Measurements from ENCODE around the gene B9D2. TPM values are rescaled to one million over a fixed set of nuclear protein-coding genes. Genes with fewer than 3 reads are reported as not detected.

B9D2 gene
- total RNA-seq, 1 donor from 2014 or later: 2.1 TPM

- H3K36me3 ChIP-seq (ENCODE audit: control insufficient read depth in 3 of 3, insufficient read depth in 3 of 3, low read length in 3 of 3): peaks cover 47 to 53% (median 48%) of the 10 kb centered on the region in 3 donors
- H3K4me1 ChIP-seq (ENCODE audit: control insufficient read depth in 3 of 3, insufficient read depth in 3 of 3, low read length in 3 of 3): peaks cover 40 to 46% (median 43%) of the 10 kb centered on the region in 3 donors
These were observed 55.9 kb downstream of the B9D2 start for GRCh38 chr19:41307954-41308449.

GRCh38 chr19:41307090-41307875 is 56.7 kb downstream of the B9D2 start:
- Histone ChIP-seq H3K4me1 (ENCODE audit: control insufficient read depth in 3 of 3, insufficient read depth in 3 of 3, low read length in 3 of 3) (peaks cover 37 to 40% (median 39%) of the 10 kb centered on the region in 3 donors), H3K27me3 (ENCODE audit: control insufficient read depth in 3 of 3, insufficient read depth in 3 of 3, low read length in 3 of 3) (no peaks in the 10 kb centered on the region), H3K27ac (ENCODE audit: low read depth, low read length) (peak overlapping the region; percentile 91), H3K36me3 (ENCODE audit: control insufficient read depth in 3 of 3, insufficient read depth in 3 of 3, low read length in 3 of 3) (peaks cover 46 to 54% (median 47%) of the 10 kb centered on the region in 3 donors), H3K9ac (ENCODE audit: low read depth in 1 of 3, low read length in 3 of 3) (peak overlapping the region in 2 of 3 donors; percentile 8 to 98), H3K9me3 (ENCODE audit: control insufficient read depth in 3 of 3, low read length in 3 of 3) (no peaks in the 10 kb centered on the region), H3K4me3 (ENCODE audit: low read length in 3 of 3) (no peak overlapping the region)

More at GRCh38 chr19:41307954-41308449, 55.9 kb downstream of the B9D2 start:
- no peaks in the 10 kb centered on the region for H3K9me3 ChIP-seq (ENCODE audit: control insufficient read depth in 3 of 3, low read length in 3 of 3)
- H3K27ac ChIP-seq (ENCODE audit: low read depth, low read length): peak overlapping the region; percentile 91
- H3K9ac ChIP-seq (ENCODE audit: low read depth in 1 of 3, low read length in 3 of 3): peak overlapping the region; percentile 8 to 98 (median 66)
- peak overlapping the region in 1 of 3 donors; percentile 41 for H3K4me3 ChIP-seq (ENCODE audit: low read length in 3 of 3)
- no peaks in the 10 kb centered on the region for H3K27me3 ChIP-seq (ENCODE audit: control insufficient read depth in 3 of 3, insufficient read depth in 3 of 3, low read length in 3 of 3)

GRCh38 chr19:41305927-41306793 is 57.8 kb downstream of the B9D2 start:
- no peaks in the 10 kb centered on the region for H3K27me3 ChIP-seq (ENCODE audit: control insufficient read depth in 3 of 3, insufficient read depth in 3 of 3, low read length in 3 of 3)
- peaks cover 30 to 32% (median 31%) of the 10 kb centered on the region in 3 donors for H3K4me1 ChIP-seq (ENCODE audit: control insufficient read depth in 3 of 3, insufficient read depth in 3 of 3, low read length in 3 of 3)
- H3K27ac ChIP-seq (ENCODE audit: low read depth, low read length): peak overlapping the region; percentile 21
- H3K9me3 ChIP-seq (ENCODE audit: control insufficient read depth in 3 of 3, low read length in 3 of 3): no peaks in the 10 kb centered on the region
- peak overlapping the region in 1 of 3 donors; percentile 16 for H3K9ac ChIP-seq (ENCODE audit: low read depth in 1 of 3, low read length in 3 of 3)
- no peak overlapping the region for H3K4me3 ChIP-seq (ENCODE audit: low read length in 3 of 3)
- H3K36me3 ChIP-seq (ENCODE audit: control insufficient read depth in 3 of 3, insufficient read depth in 3 of 3, low read length in 3 of 3): peaks cover 48 to 62% (median 53%) of the 10 kb centered on the region in 3 donors

- no peak overlapping the region for H3K9ac ChIP-seq (ENCODE audit: low read depth in 1 of 3, low read length in 3 of 3)
- peaks cover 29 to 35% (median 34%) of the 10 kb centered on the region in 3 donors for H3K4me1 ChIP-seq (ENCODE audit: control insufficient read depth in 3 of 3, insufficient read depth in 3 of 3, low read length in 3 of 3)
- no peaks in the 10 kb centered on the region for H3K27me3 ChIP-seq (ENCODE audit: control insufficient read depth in 3 of 3, insufficient read depth in 3 of 3, low read length in 3 of 3)
- peaks cover 51 to 62% (median 59%) of the 10 kb centered on the region in 3 donors for H3K36me3 ChIP-seq (ENCODE audit: control insufficient read depth in 3 of 3, insufficient read depth in 3 of 3, low read length in 3 of 3)
- H3K4me3 ChIP-seq (ENCODE audit: low read length in 3 of 3): no peak overlapping the region
- no peak overlapping the region for H3K27ac ChIP-seq (ENCODE audit: low read depth, low read length)
- no peaks in the 10 kb centered on the region for H3K9me3 ChIP-seq (ENCODE audit: control insufficient read depth in 3 of 3, low read length in 3 of 3)
These were observed 59.1 kb downstream of the B9D2 start for GRCh38 chr19:41304706-41305483.

Other genes starting within 250 kb of the B9D2 start
- not detected for gene CYP2F1, start 249.7 kb downstream of the B9D2 start, total RNA-seq
- gene CYP2S1, start 170.9 kb downstream of the B9D2 start, total RNA-seq: 1.6 TPM
- gene AXL, start 144.9 kb downstream of the B9D2 start, total RNA-seq: 35.0 TPM
- gene HNRNPUL1, start 99.8 kb downstream of the B9D2 start, total RNA-seq: 68.4 TPM
- 8.9 TPM for gene CCDC97, start 54.0 kb downstream of the B9D2 start, total RNA-seq
- gene TGFB1, start 10.2 kb downstream of the B9D2 start, total RNA-seq: 3.1 TPM
- 2.1 TPM for gene TMEM91, start 12.4 kb upstream of the B9D2 start, total RNA-seq
- gene EXOSC5, start 33.2 kb upstream of the B9D2 start, total RNA-seq: 13.0 TPM
- 46.4 TPM for gene BCKDHA, start 33.7 kb upstream of the B9D2 start, total RNA-seq
- gene B3GNT8, start 63.2 kb upstream of the B9D2 start, total RNA-seq: 0.52 TPM
- 23.5 TPM for gene DMAC2, start 75.8 kb upstream of the B9D2 start, total RNA-seq
- gene ERICH4, start 79.0 kb upstream of the B9D2 start, total RNA-seq: not detected
- 1.6 TPM for gene CEACAM21, start 212.0 kb upstream of the B9D2 start, total RNA-seq

Measured in skeletal muscle tissue (tissue), 4 donors.